NCI-H2196 treated with DMSO at 0.1 percent for 48 hours (cell line): ENCODE data around the gene LPGAT1.

Experiments used
- DNase-seq: peaks from one replicate; lab custom pipeline; 2025; ENCODE audit not compliant: unreplicated experiment; lab: John Stamatoyannopoulos, UW

The LPGAT1 gene

GRCh38 chr1:211775170-211775569 lies 55.4 kb downstream of the LPGAT1 start:
- DNase-seq: no peak

- no peak for DNase-seq
These were observed 65.9 kb downstream of the LPGAT1 start for GRCh38 chr1:211764701-211765100.

DNA sequence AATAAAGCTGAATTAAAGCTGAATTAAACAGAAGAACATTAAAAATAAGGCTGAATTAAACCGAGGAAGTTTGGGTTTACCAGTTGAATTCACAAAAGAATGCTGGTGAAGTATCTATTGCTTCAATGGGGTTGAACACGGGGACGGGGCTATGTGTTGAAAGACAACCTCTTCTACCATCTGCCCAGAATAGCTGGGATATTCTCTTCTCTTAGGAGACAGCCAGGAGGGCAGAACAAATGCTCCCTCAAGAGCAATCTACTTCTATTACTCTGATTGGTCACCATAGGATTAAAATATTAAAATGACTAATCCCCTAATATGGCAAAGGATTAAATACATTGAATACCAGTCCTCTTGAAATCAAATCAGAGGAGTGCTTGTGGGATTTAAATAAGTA lies 68.4 kb downstream of the LPGAT1 start:
- DNase-seq: no peak

- no peak for DNase-seq
These were observed 69.2 kb downstream of the LPGAT1 start for GRCh38 chr1:211761400-211761799.

DNA sequence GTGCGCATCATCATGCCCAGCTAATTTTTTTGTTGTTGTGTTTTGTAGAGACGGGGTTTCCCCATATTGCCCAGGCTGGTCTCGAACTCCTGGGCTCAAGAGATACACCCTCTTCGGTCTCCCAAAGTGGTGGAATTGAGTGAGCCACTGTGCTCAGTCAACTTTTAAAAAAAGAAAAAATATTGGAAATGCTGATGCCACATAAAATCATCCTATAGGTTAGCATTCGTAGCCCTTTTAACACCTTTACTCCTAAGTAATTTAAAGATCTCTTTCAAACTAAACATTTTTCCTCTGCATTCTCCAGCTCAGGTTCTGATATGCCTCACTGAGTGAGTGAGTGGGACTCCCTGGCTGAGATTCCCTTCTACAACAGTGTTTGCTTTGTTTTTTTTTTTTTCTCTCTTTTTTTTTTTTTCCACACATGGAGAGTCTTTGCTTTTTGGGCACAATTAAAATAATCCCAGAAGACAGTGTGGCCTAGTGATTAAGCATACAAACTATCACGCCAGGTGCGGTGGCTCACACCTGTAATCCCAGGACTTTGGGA lies 74.0 kb downstream of the LPGAT1 start:
- DNase-seq: no peak

GRCh38 chr1:211753649-211754251 lies 76.8 kb downstream of the LPGAT1 start:
- no peak for DNase-seq

DNA sequence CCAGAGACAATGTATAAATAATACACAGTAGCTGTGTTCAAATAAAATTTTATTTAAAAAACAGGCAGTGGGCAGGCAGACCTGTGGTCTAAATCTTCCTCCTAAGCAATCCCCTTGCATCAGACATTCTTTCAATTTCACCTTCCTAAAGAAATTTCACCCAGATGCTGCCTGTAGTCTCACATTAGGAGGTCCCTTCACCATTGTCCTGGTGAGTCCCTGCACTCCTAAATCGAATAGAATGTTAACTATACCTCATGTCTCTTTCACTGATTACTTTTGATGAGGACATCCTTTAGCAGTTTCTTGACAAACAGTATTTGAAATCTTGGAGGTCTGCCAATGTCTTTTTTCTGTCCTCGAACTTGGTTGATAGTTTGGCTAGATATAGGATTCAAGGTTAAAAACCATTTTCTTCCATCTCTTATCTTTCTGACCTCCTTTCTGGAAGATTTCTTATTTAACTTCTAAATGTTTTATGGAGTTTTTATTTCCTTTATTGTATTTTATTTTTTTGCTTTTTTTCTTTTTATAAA lies 77.5 kb downstream of the LPGAT1 start:
- no peak for DNase-seq

DNA sequence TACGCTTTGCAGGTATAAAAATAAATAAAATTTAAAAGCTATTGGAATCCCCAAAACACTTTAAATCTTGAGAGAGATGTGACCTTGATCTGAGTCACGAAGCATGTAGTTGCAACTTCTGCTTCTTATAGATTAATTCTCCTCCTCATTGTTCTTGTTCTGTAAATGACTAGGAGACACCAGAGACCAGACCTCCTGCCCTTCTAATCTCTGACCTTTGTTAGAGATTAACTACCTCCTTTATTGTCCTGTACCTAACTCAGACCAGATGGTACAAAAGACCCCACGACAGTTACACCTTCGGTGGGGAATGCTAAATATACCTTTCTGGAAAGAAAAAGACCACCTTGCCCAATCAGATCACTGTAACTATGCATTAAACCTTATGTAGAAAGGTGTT lies 78.2 kb downstream of the LPGAT1 start:
- DNase-seq: no peak

- no peak for DNase-seq
These were observed 79.1 kb downstream of the LPGAT1 start for GRCh38 chr1:211751438-211751837.

DNA sequence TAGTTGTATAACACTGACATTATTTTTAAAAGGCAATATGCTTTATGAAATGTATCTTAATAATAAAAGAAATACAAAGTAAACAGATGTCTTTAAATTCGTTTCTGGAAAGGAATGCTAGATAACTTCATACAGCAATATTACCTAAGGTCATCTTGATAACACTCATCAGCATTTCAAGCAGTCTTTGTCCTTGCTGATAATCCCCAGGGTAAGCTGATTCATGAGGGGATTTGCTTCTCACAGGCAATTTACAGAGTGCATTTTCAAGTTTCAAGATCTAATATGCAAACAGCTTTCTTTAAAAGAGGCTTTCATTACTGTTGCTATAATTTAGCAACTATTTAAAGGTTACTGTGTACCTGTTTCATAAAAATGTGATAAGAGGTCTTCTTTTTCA lies 80.0 kb downstream of the LPGAT1 start:
- DNase-seq: no peak

GRCh38 chr1:211749251-211749650 lies 81.3 kb downstream of the LPGAT1 start:
- DNase-seq: no peak

DNA sequence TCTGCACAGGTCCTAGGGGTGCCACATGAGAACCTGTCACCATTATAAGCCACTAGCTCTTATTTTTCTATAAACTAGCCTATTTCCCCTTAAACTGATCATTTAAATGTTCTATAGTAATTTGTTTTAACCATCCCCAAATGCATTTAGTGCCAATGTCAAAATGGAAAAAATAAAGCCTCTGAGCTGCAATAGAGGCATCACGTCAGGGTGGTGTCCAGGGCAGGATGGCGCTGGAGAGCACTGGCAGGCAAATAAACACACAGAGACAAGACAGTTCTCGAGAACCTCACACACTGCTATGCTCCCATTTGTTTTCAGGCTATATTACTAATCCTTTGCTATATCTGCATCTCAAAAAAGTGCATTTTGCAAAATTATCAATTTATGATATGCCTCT lies 81.8 kb downstream of the LPGAT1 start:
- DNase-seq: no peak

DNA sequence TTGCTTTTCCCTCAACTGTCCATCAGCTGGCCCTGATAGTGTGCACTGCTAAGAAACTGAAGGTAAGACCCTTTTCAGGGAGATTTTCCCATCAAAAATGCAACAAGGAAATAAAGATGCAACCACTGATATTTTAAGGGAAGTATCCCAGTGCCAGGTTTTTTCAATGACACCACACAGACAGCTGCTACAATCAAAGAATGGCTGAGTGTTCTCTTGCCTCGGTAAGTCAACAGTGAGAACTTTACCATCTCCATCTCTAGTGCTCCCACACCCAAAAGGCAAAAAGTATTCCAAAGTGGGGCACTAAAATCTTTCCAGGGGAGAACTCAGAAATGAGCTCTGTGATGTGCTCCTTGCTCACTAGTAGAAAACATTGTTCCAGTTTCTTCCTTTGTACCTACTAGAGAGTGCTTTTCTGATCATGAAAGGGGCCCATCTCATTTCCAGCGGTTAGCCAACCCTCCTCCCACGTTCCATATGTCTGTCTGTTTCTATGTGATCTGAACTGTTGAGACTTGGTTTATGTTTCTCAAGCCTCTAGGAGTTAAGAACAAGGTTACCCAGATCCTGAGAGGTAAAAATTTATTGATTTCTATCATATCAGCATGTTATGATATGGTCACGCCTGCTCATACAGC lies 87.6 kb downstream of the LPGAT1 start:
- DNase-seq: no peak

DNA sequence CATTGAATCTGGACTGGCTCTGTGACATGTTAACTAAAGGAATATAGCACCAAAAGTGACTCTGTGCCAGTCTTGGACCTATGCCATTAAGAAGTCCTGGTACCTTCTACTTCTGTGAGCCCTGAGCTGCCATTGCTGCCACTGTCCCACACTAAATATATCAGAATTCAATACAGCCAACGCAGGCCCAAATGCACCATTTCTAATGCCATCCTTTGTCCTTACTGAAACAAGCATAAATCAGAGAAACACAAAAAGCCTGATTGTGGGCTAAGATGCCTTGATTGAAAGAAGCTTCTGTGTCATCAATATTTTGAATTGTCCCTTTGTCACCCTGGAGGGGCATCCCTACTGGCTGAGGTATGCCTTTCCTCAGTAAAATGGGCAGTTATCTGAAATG lies 88.3 kb downstream of the LPGAT1 start:
- DNase-seq: no peak

- DNase-seq: no peak
These were observed 88.8 kb downstream of the LPGAT1 start for GRCh38 chr1:211741788-211742187.

DNA sequence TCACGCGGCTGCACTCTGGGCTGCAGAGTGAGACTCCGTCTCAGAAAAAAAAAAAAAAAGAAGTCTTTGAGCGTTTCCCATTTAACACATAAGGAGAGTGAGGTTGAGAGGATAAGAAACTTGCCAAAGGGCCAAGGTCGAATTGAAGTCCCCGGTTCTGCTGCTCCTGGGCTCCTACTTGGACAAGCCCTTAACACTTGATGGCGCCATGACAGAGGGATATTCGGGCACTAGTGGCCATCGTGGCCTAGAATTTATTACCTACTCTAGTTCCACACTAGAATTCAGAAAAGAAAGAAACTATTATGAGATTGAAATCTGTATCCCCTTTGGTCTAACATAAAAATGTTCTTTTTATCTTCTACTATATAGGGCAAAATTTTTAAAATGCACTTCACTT lies 89.4 kb downstream of the LPGAT1 start:
- no peak for DNase-seq

DNA sequence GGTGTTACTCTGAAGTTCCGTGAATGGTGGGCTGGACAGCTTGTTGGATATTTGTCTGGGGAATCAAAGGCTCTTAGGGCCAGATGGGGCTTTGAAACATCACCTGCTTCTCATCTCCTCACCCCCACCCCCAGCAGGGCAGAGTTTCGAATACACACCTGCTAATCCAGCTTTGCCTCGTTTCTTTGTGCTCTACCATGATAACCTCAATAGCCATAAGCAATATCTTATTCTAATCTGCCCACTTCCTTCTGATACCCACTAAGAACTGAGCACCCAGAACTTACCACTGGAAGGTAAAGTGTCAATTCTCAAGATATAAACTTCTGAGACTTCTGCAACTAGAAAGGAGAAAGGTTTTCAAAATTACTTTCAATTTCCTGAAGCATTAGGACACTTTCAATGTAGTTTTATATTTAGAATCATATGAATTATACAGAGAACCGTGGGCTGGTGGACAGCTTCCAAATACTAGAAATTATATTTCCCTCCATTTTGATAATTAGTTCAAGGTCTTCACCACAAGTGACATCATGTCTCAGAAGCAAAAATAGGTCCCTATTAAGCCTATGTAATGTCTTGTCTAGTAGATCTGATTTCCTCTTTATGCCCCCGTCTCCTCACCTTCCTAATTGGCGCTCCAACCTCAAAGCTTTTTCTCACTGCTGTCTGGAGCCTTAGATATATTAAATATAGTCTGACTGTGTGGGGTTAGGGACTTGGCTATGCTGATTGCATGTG lies 90.7 kb downstream of the LPGAT1 start:
- no peak for DNase-seq

DNA sequence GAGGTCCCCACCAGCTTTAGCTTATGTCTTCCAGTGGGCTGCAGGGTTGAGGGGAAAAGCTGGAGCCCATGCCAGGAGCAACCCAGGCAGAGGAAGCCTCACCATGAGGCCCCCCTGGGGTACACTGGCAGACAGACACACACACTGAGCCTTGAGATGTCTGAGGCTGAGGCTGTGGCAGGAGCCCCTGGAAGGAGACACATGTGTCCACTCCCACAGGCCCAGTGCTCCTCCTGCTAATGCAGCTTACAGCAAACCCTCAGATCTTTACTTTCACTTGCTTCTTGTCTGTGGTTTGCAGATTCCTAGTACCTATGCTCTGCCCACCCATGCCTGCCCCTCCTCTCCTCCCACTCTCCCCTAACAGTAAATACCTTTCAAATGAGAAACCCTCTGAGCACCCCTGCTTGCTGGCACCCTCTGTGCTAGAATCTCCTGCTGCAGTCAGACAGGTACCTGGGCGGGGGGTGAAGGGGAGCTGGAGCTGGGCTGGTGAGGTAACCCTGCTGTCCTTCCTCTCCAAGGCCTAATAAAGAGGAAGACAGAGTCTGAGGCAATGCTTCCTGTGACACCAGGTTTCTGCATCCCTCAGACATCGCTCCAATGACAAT lies 91.8 kb downstream of the LPGAT1 start:
- no peak for DNase-seq

- DNase-seq: no peak
These were observed 92.4 kb downstream of the LPGAT1 start for GRCh38 chr1:211738096-211738690.

DNA sequence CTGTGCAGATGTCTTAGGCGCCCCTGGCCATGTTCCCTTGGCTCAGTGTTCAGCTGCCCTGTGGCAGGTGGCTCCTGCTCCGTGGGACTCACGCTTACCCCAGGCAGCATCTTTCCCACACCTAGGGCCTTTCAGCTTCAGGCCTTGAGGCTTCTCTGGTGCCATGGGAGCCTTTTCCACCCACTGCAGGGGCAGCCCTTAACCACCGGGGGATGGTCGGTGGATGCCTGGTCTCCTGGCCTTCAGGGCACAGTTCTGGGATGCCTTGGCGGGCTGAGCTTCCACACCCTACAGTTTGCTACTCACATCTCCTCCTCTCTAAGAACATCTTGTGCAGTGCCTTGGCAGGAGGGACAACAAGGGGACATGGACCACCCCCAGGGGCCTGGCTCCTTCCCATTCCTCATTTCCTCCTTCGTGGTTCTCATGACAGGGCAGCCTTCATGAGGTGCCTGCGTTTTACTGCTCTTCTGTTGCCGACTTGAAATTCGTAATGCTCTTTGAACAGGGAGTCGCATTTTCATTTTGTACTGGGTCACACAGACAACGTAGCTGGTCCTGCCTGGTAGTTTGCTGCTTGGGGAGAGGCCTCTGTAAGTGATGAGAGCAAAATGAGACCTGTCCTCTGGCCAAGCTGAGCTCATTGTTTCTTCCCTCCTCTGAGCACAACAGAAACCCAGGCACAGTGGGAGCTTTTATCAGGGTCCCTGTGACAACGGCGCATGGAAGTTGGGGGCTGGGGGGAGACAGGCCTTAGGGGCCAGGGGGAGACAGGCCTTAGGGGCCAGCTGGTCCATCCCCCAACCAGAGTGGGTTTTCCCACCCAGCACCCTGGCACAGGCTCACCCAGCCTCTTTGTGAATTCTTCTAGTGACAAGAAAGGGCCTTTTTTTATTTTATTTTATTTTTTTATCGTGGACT lies 93.2 kb downstream of the LPGAT1 start:
- no peak for DNase-seq
